DND-41 (cell line): Measurements from ENCODE around the gene EGFL8.

Experiments used
- ATAC-seq: fragments of 200-7000 bp; cut with Tn5 transposase; 3 replicates; pipeline ENCODE4 v1.9.1; 2021; ENCODE audit warnings: low read depth; ENCODE audit not compliant: insufficient read depth
- DNase-seq: peaks from one replicate; pipeline ENCODE4 v3.0.0-alpha.2; 2020
- H2AFZ ChIP-seq: 2 replicates; pipeline ENCODE4 v1.6.0; 2012; ENCODE audit warnings: low read depth, low read length
- H3K27ac ChIP-seq: 2 replicates; pipeline ENCODE4 v1.5.1; 2012; ENCODE audit warnings: low read length, inconsistent platforms
- H3K27me3 ChIP-seq: fragments of 200-600 bp; sonication (generic); 2 replicates; pipeline ENCODE4 v1.6.0; 2012; ENCODE audit warnings: low read length, mild to moderate bottlenecking, inconsistent platforms; ENCODE audit not compliant: insufficient read depth, poor library complexity
- H3K36me3 ChIP-seq: 2 replicates; pipeline ENCODE4 v1.5.1; 2012; ENCODE audit warnings: low read length, inconsistent platforms; ENCODE audit not compliant: insufficient read depth
- H3K4me1 ChIP-seq: 2 replicates; pipeline ENCODE4 v1.5.1; 2012; ENCODE audit warnings: mild to moderate bottlenecking, low read length; ENCODE audit not compliant: insufficient read depth
- H3K4me2 ChIP-seq: 2 replicates; pipeline ENCODE4 v1.6.0; 2012; ENCODE audit warnings: mild to moderate bottlenecking, moderate library complexity, low read length, inconsistent platforms; ENCODE audit not compliant: insufficient read depth
- H3K4me3 ChIP-seq, 2 experiments: fragments of 200-600 bp in 1 of 2; shearing (Covaris generic) in 1 of 2; 2 replicates each; pipeline ENCODE4 v1.5.1; 2012 to 2016; ENCODE audit warnings: inconsistent platforms in 2 of 2, low read length in 2 of 2, mild to moderate bottlenecking in 2 of 2, low read depth in 1 of 2, moderate library complexity in 1 of 2
- H3K79me2 ChIP-seq: 2 replicates; pipeline ENCODE4 v1.6.0; 2012; ENCODE audit warnings: low read length, inconsistent platforms; ENCODE audit not compliant: insufficient read depth
- H3K9ac ChIP-seq: 2 replicates; pipeline ENCODE4 v1.6.0; 2012; ENCODE audit warnings: low read depth, mild to moderate bottlenecking, inconsistent platforms, low read length, moderate library complexity
- H3K9me3 ChIP-seq: 2 replicates; pipeline ENCODE4 v1.5.1; 2012; ENCODE audit warnings: low read length, moderate library complexity, mild to moderate bottlenecking, inconsistent platforms; ENCODE audit not compliant: insufficient read depth, severe bottlenecking
- H4K20me1 ChIP-seq: 2 replicates; pipeline ENCODE4 v1.6.0; 2012; ENCODE audit warnings: low read length; ENCODE audit not compliant: insufficient read depth
- CTCF ChIP-seq: IDR thresholded peaks from 2 replicates; pipeline ENCODE4 v1.5.1; 2012; ENCODE audit warnings: borderline replicate concordance, low read length, moderate library complexity, mild to moderate bottlenecking; ENCODE audit not compliant: poor library complexity, severe bottlenecking; ENCODE audit errors: extremely low read depth
- EZH2 ChIP-seq: IDR thresholded peaks from 3 replicates; pipeline ENCODE4 v1.6.1; 2012; ENCODE audit warnings: borderline replicate concordance, low read depth, mild to moderate bottlenecking, moderate library complexity, low read length, inconsistent platforms; ENCODE audit not compliant: severe bottlenecking

The EGFL8 gene

GRCh38 chr6:32200711-32201475, 36.5 kb downstream of the EGFL8 start:
- Histone ChIP-seq H3K79me2 (no peaks in the 10 kb centered on the region), H3K9ac (no peak overlapping the region), H3K4me2 (no peak overlapping the region), H3K4me3 (no peak overlapping the region), H3K27me3 (no peaks in the 10 kb centered on the region), H3K9me3 (no peaks in the 10 kb centered on the region), H3K36me3 (no peaks in the 10 kb centered on the region), H3K4me1 (peaks cover 11% of the 10 kb centered on the region), H3K27ac (no peak overlapping the region), H4K20me1 (no peaks in the 10 kb centered on the region), H2AFZ (no peak overlapping the region)
- ATAC-seq (no peak), DNase-seq (no peak)
- TF ChIP-seq EZH2 (no peak), CTCF (no peak)

- TF ChIP-seq EZH2 (no peak), CTCF (no peak)
- Histone ChIP-seq H3K4me3 (no peak overlapping the region), H3K9ac (no peak overlapping the region), H3K27ac (no peak overlapping the region), H3K4me1 (no peaks in the 10 kb centered on the region), H2AFZ (no peak overlapping the region), H3K79me2 (no peaks in the 10 kb centered on the region), H3K27me3 (no peaks in the 10 kb centered on the region), H3K4me2 (no peak overlapping the region), H4K20me1 (no peaks in the 10 kb centered on the region), H3K36me3 (no peaks in the 10 kb centered on the region), H3K9me3 (no peaks in the 10 kb centered on the region)
- no peak for ATAC-seq
- no peak for DNase-seq
Observed at GRCh38 chr6:32202186-32202585, 37.8 kb downstream of the EGFL8 start.

GRCh38 chr6:32203426-32204267, 39.3 kb downstream of the EGFL8 start:
- ATAC-seq (no peak), DNase-seq (no peak)
- no peak overlapping the region for H2AFZ ChIP-seq
- no peaks in the 10 kb centered on the region for H3K36me3 ChIP-seq
- H3K9ac ChIP-seq = no peak overlapping the region
- no peak overlapping the region for H3K27ac ChIP-seq
- no peaks in the 10 kb centered on the region for H3K79me2 ChIP-seq
- no peak overlapping the region for H3K4me2 ChIP-seq
- no peaks in the 10 kb centered on the region for H3K27me3 ChIP-seq
- H3K4me3 ChIP-seq = no peak overlapping the region
- no peaks in the 10 kb centered on the region for H3K9me3 ChIP-seq
- TF ChIP-seq EZH2 (no peak), CTCF (no peak)
- no peaks in the 10 kb centered on the region for H4K20me1 ChIP-seq
- no peaks in the 10 kb centered on the region for H3K4me1 ChIP-seq
